Right ventricle myocardium inferior (tissue), 1 donor: ENCODE data around the gene KCNK5. TPM values are rescaled to one million over a fixed set of nuclear protein-coding genes. Genes with fewer than 3 reads are reported as not detected.

Experiments used
- ATAC-seq: fragments of 200-7000 bp; cut with Tn5 transposase; one replicate; pipeline ENCODE4 v1.9.1; 2020; ENCODE audit warnings: mild to moderate bottlenecking, moderate library complexity
- DNase-seq: peaks from one replicate; pipeline ENCODE4 v3.0.0; 2021; ENCODE audit errors: missing footprints
- intact Hi-C: fragments of 100-400 bp; cut with DNase I; formaldehyde crosslinking; loops from one replicate; pipeline ENCODE4 v1.11.0; 2022
- total RNA-seq: library from RNA; stranded (reverse); fragmentation: NEBNext Ultra II Directional; extraction: Animal tissue kit (Norgen Biotek cat#: 25700); gene quantifications from one replicate; pipeline ENCODE4 v1.2.1, GENCODE V29; 2021
- donor health status: DM: no; HTN: yes; CAD: no; lungs with severe emphysema.

Gene KCNK5
- total RNA-seq, 1 donor from 2014 or later, result 0.60 TPM

DNA sequence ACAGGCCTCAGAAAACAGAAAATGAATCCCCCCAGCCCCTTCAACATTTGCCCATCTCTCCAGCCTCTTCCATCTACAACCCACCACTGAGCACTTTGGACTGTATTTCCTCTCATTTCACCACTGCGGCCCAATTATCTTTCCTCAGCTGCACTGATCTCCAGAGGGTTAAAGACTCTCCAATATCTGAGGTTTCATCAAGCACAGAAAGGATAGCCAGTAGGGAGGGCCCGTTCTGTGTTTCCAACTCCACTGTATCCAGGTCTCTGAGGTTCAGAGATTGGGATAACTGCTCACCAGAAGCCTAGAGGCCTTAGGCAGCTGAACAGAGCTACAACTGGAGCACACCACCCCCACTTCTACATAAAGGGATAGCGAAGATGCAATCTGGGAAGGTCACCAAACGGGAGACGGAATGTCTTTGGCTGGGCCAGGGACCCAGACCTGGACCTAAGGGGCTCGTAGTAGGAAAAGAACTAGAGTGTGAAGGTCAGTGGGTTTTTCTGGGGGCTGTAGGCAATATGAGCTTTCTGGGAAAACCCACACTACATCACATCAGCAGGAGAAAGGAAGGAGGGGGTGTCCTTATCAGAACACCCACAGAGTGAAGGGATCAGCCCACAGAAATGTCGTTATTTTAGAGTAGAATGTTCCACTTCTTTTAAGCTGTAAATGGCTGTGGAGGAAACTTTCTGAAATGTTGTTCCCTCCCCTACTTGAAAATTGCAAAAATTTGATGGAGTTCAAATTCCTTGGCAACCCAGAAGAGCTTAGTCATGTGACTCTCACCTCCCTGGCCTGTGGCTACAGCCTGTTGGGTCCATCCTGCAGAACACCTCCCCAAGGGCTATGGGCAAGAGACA lies 7.3 kb downstream of the KCNK5 start:
- intact Hi-C loops, result no loop called here
- ATAC-seq (no peak), DNase-seq (no peak)

GRCh38 chr6:39221115-39221514 lies 8.2 kb downstream of the KCNK5 start:
- ATAC-seq (no peak), DNase-seq (no peak)
- intact Hi-C loops, result no loop called here

- no peak for DNase-seq
- intact Hi-C loops, result no loop called here
- ATAC-seq, result no peak
Measured at GRCh38 chr6:39218868-39219567, 10.3 kb downstream of the KCNK5 start.

- no peak for ATAC-seq
- intact Hi-C loops, result no loop called here
- DNase-seq, result no peak
Measured at GRCh38 chr6:39217177-39217864, 12.0 kb downstream of the KCNK5 start.

- DNase-seq, result no peak
- intact Hi-C loops, result no loop called here
Measured at GRCh38 chr6:39215640-39216158, 13.6 kb downstream of the KCNK5 start.

DNA sequence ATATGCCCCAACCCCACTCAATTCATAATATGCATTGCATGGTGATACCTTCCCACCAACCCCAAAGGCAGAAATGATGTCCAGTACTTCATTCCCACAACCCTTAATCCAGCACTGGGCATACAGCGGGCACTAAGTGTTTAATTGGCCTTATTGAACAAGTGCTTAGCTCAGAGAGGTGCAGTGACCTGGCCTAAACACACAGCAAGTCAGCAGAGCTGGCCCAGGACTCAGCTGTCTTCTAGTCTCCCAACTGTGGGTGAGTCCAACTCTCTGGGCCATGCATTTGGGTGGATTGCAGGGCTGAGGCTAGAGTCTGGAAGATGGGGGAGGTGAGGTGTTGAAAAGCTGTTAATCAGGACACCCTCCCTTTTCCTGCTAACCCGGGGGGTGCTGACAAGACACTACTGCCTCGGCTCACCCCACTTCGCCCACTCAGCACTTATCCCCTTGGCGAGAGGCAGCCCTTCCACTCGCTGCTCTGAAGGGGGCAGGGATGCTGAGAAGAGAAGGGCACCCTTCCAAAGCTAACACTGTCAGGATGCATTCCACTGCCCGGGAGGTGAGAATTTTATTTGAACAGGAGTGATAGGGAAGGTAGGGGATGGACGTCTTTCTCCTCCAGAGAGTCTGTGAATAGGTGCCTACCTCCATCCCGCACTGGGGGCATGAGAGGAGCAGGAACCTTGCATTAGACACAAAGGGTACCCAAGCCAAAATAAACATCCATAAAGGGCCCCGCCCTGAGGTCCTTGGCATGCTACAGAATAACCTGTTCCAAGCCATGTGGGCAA lies 14.2 kb downstream of the KCNK5 start:
- no peak for ATAC-seq
- DNase-seq, result no peak

More at GRCh38 chr6:39215640-39216158, 13.6 kb downstream of the KCNK5 start:
- ATAC-seq, result no peak

GRCh38 chr6:39214120-39214813 lies 15.0 kb downstream of the KCNK5 start:
- intact Hi-C loops, result no loop called here
- DNase-seq (no peak), ATAC-seq (no peak)

More for the DNA sequence above, 14.2 kb downstream of the KCNK5 start:
- intact Hi-C loops, result no loop called here

DNA sequence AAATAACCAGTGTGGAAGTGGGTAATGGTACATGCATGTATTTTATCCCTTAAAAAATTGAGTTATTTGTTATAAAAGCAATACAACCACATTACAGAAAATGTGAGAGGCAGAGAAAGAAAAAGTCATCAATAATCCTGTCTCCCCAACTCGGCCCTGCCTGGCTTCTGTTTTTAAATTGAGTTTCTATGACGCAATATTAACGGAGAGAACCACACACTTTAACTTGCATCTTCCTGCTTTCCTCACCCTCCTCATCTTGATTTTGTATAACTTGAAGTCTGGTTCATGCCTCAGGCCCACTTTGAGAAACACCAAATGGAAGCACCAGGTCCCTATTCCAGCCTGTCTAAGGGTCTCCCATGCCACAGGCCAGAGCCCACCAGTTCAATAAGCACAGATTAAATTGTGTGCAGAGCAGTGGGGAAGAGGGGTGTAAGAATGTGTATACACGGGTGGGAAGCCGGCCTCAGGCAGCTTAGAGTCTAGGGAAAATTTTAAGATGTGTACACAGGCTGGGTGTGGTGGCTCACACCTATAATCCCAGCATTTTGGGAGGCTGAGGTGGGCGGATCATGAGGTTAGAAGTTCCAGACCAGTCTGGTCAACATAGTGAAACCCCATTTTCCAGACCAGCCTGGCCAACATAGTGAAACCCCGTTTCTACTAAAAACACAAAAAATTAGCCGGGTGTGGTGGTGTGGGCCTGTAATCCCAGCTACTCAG lies 15.9 kb downstream of the KCNK5 start:
- DNase-seq (no peak), ATAC-seq (no peak)
- intact Hi-C loops, result no loop called here

DNA sequence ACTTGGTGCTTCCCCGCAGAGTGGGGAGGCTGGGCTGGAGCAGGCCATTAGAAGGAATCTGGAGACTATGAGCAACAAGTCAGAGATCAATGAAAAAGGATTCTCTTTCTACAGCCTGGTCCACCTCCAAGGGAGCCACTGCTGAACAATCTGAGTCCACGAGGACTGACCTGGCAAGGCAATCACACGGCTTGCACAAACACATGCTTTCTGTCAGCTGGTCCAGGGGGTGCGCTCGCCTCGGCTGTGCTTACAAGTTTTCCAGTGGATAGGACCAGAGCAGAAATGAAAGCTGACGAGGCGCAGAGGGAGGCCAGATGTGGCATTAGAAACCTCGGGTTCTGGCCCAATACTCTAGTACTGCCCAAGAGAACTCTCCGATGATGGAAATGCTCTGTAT lies 18.1 kb downstream of the KCNK5 start:
- ATAC-seq (no peak), DNase-seq (no peak)
- intact Hi-C loops, result no loop called here

DNA sequence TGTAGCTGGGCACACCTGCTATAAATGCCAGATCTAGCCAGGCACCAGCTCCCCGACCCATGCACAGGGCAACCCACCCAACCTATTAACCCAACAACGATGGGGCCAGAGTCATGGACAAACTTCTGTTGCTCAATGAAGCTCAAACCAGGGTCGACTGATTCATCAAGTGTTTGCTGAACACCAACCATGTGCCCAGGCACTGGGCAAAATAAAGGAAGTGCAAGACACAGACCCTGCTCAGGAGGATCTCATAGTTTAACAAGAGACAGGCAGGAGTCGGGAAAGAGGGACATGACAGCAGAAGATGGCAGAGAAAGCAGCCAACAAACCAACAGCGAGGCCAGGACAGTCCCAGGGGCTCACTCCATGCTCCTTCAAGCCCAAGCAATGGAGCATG lies 18.8 kb downstream of the KCNK5 start:
- DNase-seq (no peak), ATAC-seq (no peak)
- intact Hi-C loops, result no loop called here

- intact Hi-C loops, result no loop called here
- no peak for ATAC-seq
- no peak for DNase-seq
Measured at GRCh38 chr6:39209911-39210310, 19.4 kb downstream of the KCNK5 start.

DNA sequence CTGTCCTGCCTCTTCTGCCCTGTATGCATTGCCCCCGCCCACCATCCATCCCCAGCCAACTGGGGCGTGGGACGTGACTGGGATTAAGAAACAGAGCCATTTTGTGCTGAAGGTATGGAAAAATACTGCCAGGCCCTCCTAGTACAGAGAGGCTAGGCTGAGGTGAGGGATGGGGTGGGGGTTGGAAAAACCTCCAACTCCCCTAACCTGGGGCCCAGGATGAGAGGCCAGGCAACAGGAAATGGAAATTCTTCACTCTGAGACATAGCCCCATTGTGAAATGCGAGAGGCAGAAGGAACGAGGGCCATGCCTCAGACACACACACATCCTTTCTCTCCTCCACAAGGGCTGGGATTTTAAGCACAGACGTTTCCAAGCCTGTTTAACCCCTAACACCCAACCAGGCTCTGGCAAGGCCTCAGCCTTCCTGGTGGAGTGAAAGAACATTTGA lies 19.9 kb downstream of the KCNK5 start:
- intact Hi-C loops, result no loop called here
- ATAC-seq, result no peak
- no peak for DNase-seq

GRCh38 chr6:39208223-39208739 lies 21.0 kb downstream of the KCNK5 start:
- no peak for ATAC-seq
- intact Hi-C loops, result no loop called here

DNA sequence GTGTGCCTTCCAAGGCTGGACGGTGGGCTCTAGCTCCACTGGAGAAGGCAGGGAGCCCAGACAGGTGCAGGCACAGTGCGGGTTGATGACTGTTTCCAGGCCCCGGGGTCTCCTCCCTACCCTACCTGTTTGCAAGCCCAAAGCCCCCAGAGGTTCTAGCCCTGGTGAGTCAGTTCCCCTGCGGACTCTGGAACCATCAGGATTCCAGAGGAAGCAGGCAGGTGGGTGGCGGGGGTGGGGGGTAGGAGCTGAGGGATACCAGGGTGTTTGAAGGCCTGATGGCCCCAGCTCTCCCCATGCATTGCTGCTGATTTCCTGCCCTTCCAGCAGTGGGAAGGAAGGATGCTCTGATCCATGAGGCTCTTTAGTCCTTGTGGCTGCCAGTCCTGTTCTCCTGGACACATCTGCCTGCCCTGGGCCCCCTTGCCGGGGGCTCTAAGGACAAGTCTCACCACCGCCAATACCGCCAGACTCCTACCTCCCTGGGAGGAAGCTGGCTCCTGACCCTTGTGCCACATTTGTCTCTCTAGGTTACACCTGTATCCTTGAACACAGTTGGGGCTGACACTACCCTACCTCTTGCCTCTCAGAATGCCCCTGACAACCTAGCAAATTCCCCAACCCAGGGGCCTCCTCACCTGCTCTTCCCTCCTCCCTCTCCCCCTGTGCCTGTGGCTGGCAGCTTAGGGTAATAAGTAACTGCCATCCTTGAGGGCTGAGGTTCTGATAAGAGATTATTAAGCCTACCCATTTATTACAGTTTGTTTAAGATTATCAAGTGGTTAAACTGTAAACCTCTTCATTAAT lies 21.7 kb downstream of the KCNK5 start:
- DNase-seq (no peak), ATAC-seq (no peak)
- intact Hi-C loops, result no loop called here

More at GRCh38 chr6:39208223-39208739, 21.0 kb downstream of the KCNK5 start:
- no peak for DNase-seq

DNA sequence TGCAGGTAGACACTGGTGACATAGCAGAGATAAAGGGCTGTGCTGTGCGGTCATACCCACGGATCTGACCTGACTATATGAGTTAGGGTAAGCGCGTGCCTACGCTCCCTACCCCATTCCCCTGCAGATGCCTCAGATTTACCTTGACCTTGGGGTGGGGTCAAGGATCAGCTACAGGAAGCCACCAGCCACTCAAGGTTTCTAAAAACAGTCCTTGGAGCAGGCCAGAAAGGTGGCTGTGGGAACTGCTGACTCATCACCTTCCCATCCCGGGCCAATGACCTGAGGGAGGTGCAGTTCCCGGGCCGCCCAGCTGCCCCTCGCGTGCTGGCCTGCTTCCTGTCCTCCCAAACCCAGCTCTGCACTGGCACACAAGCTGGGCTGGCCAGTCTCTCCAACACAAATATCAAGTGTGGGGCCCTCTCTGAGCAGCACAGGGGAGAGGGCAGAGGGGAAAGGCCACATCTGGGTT lies 23.0 kb downstream of the KCNK5 start:
- DNase-seq (no peak), ATAC-seq (no peak)
- intact Hi-C loops, result no loop called here

DNA sequence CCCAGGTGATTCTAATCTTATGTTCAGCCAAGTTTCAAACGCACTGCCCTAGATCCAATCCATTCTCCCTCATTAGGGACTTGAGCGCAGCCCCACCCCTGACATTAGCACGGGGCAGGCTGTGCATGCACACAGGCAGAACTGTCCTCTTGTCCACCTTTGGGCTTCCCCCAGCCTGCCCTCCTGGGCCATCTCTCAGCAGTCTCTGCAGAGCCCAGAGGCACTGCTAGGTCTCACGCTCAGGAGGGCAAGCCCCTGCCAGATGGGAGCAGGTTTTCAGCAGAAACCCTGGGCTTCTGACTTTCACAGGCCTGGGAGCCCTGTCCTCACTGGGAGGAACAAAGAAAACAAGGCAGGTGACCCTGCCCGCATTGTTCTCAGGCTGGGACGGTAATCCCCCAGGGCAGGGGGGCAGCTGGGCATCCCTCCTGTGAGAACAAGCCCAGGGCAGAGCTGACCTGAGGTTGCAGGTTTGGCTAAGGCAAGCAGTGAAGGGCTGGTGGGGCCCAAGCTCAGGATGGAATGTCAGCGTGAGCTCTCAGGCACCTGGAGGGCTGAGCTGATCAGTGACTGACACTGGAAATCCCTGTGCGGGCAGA lies 24.5 kb downstream of the KCNK5 start:
- intact Hi-C loops, result no loop called here
- no peak for ATAC-seq

More for the DNA sequence above, 24.5 kb downstream of the KCNK5 start:
- no peak for DNase-seq
